ENCODE data around the gene INPP4B.

The INPP4B gene

DNA sequence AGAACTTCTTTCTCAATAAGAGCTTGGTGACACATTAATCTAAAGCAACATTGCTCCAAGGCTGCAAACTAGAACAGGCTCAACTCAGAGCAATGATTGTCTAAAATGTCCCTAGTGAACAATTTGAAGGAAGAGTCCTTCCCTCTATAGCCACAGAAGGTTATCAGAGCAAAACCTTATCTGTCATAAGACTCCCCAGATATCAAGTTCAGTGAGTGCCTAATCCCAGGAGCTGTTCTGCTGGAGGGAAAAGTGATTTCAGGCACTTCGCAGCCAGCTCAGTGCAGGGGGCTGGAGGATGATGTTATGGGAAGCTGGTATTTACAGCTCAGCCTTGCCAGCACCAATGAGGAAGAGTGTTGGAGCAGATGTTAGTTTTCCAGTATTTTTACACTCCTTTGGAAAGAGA, 497.5 kb downstream of the INPP4B start:
- POLR2A ChIA-PET = no interaction called here
- CTCF ChIA-PET = interaction anchor here (1.0 to 1.5 kb wide), 3 partner anchors 8 to 25 kb away, joined by 3 to 4 read pairs (median 3); no protein-coding TSS in a partner anchor
- TF ChIP-seq, protein P1, sequence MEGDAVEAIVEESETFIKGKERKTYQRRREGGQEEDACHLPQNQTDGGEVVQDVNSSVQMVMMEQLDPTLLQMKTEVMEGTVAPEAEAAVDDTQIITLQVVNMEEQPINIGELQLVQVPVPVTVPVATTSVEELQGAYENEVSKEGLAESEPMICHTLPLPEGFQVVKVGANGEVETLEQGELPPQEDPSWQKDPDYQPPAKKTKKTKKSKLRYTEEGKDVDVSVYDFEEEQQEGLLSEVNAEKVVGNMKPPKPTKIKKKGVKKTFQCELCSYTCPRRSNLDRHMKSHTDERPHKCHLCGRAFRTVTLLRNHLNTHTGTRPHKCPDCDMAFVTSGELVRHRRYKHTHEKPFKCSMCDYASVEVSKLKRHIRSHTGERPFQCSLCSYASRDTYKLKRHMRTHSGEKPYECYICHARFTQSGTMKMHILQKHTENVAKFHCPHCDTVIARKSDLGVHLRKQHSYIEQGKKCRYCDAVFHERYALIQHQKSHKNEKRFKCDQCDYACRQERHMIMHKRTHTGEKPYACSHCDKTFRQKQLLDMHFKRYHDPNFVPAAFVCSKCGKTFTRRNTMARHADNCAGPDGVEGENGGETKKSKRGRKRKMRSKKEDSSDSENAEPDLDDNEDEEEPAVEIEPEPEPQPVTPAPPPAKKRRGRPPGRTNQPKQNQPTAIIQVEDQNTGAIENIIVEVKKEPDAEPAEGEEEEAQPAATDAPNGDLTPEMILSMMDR (IDR thresholded peaks at IDR 0.05; ENCODE audit: insufficient read depth, low read length, missing control alignments) = no peak
- no peak for DNase-seq (ENCODE audit: low read depth, low spot score)
- no peak overlapping the region for H3K4me3 ChIP-seq (ENCODE audit: low read depth, low read length)

DNA sequence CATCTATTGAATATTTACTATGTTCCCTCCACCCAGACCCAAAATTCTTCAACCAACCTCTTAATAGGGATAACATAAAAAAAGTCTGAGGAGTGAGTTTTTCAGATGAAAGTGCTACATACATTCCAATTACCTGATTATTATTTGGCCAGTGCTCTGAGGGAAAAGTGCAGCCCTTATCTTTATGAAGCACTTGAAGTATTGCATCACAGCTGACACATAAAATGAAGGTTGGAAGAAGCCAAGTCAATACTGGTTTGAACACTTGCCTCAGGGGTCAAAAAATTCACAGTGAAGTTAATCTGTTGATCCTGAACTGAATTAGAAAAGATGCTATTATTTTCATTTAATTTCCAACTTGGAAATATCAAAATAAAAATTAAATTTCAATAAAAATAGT, 498.9 kb downstream of the INPP4B start:
- ChIA-PET CTCF (interaction anchor here (1.5 kb wide), 1 partner anchor 9 kb away, joined by 4 read pairs; no protein-coding TSS in a partner anchor), POLR2A (no interaction called here)
- DNase-seq (ENCODE audit: low read depth, low spot score) = no peak
- no peak overlapping the region for H3K4me3 ChIP-seq (ENCODE audit: low read depth, low read length)
- TF ChIP-seq, protein P1 (IDR thresholded peaks at IDR 0.05; ENCODE audit: insufficient read depth, low read length, missing control alignments) = no peak

DNA sequence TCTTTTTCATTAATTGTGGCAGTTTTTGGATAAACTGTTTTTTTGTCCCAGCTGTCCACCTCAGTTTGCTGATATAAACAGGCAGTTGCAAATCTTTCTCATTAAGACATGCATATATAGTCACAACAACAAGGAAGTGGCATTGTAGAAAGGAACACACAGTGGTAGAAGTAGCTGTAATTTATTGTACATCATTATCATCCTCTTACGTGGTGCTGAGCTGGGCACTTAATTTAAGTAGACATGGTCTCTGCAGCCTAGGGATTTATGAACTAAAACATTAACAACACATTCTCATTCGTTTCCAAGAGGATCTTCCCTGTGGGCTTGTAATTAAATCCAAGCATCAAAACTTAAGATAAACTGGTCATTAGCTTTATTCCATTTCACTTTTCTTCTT, 500.2 kb downstream of the INPP4B start:
- no peak overlapping the region for H3K4me3 ChIP-seq (ENCODE audit: low read depth, low read length)
- no peak for DNase-seq (ENCODE audit: low read depth, low spot score)
- ChIA-PET POLR2A (no interaction called here), CTCF (interaction anchor here (5.3 kb wide), 1 partner anchor 7 kb away, joined by 41 read pairs; no protein-coding TSS in a partner anchor)
- TF ChIP-seq, protein P1 (IDR thresholded peaks at IDR 0.05; ENCODE audit: insufficient read depth, low read length, missing control alignments) = no peak

DNA sequence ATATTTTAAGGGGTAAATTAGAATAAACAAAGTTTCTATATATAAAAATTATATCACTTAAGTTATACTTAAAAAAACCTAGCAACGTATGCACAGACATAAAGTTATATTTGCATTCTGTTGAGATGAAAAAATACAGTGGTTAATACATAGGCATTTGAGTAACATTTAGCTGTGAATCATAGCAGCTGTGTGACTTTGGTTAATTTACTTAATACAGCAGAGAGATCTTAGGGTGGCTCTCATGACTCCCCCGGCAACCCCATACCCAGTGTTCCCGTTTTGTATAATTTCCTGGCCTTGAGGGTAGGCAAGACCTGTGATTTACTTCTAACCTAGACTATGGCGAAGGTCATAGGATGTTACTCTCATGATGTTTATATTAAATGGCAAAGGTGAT, 504.8 kb downstream of the INPP4B start:
- no peak for DNase-seq (ENCODE audit: low read depth, low spot score)
- H3K4me3 ChIP-seq (ENCODE audit: low read depth, low read length) = no peak overlapping the region
- TF ChIP-seq, protein P1 (IDR thresholded peaks at IDR 0.05; ENCODE audit: insufficient read depth, low read length, missing control alignments) = no peak
- POLR2A ChIA-PET = no interaction called here
- CTCF ChIA-PET = interaction anchor here (1.3 to 5.3 kb wide), 2 partner anchors 10 to 12 kb away, joined by 6 to 41 read pairs; no protein-coding TSS in a partner anchor

DNA sequence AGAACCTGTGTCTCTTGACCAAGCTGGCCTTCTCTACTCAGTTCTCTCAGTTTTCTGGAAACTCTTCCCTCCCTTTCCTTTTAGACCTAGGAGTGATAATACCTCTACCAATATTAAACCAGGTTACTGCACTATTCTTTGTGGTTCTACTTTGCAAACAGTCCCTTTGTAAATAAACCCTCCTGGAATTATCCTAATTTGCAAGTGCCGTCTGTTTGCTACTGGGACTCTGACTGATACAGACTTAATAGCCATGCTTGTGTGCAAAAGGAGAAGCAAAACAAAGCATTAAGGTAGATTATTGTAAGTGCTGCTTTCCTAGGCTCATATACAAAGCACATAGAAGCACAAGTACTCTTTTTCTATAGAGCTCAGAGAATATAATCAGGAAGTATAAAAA, 507.0 kb downstream of the INPP4B start:
- H3K4me3 ChIP-seq (ENCODE audit: low read depth, low read length) = no peak overlapping the region
- no peak for DNase-seq (ENCODE audit: low read depth, low spot score)
- POLR2A ChIA-PET = no interaction called here
- CTCF ChIA-PET = interaction anchor here (1.4 kb wide), 1 partner anchor 15 kb away, joined by 3 read pairs; no protein-coding TSS in a partner anchor
- TF ChIP-seq, protein P1 (IDR thresholded peaks at IDR 0.05; ENCODE audit: insufficient read depth, low read length, missing control alignments) = no peak

DNA sequence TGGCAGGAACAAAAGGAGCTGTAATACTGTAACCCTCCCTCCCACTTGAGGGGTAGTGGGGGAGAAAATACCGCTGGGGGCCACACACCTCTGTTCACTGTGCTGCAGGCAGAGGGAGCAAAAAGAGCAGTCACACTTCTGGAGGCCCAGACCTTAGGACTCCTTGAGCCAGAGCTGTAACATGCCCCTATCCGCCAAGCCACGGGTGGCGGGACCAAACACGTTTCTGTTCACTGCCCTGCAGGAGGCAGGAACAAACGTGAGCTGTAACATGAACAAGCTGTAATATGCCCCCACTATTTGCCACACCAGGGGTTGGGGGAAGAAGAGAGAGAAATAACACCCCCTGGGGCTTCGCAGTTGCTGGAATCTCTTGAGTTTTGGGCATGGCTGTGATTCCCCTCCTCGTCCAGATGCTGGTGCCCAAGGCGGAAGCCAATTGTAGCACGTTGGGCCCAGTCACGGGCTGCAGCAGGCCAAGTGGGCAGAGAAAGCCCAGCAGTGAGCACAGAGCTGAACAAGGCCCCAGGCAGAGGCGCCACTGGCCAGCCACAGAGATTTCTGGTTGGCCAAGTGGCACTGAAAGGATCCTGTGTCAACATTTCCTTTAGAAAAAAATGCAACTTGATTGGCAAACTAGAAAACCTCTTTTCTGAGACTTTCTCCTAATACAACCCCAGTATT, 509.7 kb downstream of the INPP4B start:
- TF ChIP-seq, protein P1 (IDR thresholded peaks at IDR 0.05; ENCODE audit: insufficient read depth, low read length, missing control alignments) = no peak
- ChIA-PET CTCF (interaction anchor here (0.8 to 2.2 kb wide), 4 partner anchors 10 to 54 kb away, joined by 3 to 7 read pairs (median 4); no protein-coding TSS in a partner anchor), POLR2A (no interaction called here)
- no peak overlapping the region for H3K4me3 ChIP-seq (ENCODE audit: low read depth, low read length)
- DNase-seq (ENCODE audit: low read depth, low spot score) = no peak

Data from AG04449 (cell line).